HG02571 (cell line): ENCODE measurements around the gene SKP2.
"Not testable (repeated sequence)": the region's sequence is repeated elsewhere in the genome, so short reads cannot be mapped to it uniquely, and the experiment has no call there.

Source experiments
- ATAC-seq: cut with Tn5 transposase; IDR thresholded peaks from one replicate; pipeline ENCODE4 v1.9.1; 2021; ENCODE audit warnings: mild to moderate bottlenecking, moderate library complexity; ENCODE audit not compliant: unreplicated experiment

The SKP2 gene

DNA sequence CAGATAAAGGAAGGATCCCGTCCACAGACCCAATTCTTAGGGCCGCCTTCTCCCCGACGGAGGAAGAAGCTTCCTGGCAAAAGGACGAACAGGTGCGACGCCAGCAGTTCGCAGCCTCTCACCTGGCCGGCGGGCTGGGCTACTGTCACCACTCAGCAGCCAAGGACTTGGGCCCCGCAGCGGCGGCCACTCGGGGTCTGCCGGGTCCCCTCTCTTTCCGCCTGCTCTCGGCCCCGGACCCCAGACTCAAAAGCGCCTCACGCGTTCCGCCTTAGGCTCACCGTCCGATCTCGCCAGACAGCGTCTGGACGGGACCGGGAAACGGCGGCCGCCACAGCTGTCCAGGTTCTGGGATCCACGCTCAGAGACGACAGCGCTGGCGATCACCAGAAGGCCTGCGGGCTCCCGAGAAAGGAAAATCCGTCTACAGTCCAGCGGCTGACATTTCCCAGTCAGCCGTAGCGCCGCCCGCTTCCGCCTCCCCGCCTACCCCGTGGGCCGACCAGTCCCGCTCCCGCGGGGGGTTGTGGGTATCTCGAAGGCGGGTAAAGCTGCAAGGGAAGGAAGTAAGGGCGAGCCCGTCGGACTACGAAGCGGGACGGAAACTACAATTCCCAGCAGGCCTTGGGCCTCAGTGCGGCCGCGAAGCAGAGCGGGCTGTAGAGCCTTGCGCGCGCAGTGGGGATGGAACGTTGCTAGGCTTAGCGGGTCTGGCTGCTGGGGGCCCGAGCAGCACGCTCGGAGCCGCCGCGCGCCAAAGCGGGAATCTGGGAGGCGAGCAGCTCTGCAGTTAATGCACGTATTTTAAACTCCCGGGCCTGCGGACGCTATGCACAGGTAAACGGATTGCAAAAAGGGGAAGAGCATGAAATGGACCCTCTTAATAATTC, at the start of gene SKP2, which contains the start of gene LMBRD2:
SKP2 (plus strand) TSS at position 678 of the 890 bp plus-strand sequence; CDS start at position 830, 152 bp downstream.
LMBRD2 (minus strand) TSS at position 454 of the 890 bp plus-strand sequence. CDS start 8,538 bp downstream, outside the sequence.
- ATAC-seq = peak; percentile 98

- ATAC-seq = no peak
Measured at GRCh38 chr5:36105819-36106218, 46.1 kb upstream of the SKP2 start.

DNA sequence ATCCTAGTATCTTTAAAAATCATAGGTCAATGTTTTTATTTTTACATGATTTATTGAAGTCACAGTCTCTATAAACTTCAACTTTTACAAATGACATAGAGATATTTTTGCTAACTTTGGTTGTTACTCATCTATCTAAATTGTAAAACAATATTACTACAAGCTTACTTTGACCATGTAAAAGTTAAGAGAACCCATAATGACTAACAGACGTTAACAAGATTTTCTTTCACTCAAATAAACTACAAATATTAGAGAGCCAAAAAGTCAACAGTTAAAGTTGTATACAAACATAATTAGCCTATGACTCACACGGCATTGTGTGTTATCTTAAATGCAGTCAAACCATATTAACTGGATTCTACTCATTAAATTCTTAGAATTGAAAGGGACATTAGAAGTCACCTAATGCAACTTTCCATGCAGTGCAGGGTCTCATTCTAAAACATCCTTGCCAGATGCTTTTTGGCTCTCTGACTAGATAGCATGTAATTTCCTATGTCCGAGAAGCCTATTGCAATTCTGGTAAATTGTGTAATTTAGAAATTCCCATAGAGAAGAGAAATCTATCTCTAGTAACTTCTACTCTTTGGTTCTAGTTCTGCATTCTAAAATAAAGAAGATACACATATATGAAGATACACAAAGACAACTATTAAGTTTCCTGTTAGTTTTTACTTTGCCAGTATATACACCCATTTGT, 43.0 kb upstream of the SKP2 start:
- ATAC-seq = no peak

GRCh38 chr5:36111238-36111637, 40.7 kb upstream of the SKP2 start:
- no peak for ATAC-seq

- ATAC-seq = no peak
Measured at GRCh38 chr5:36125868-36126267, 26.0 kb upstream of the SKP2 start.

- ATAC-seq = no peak
Measured at GRCh38 chr5:36128795-36129194, 23.1 kb upstream of the SKP2 start.

DNA sequence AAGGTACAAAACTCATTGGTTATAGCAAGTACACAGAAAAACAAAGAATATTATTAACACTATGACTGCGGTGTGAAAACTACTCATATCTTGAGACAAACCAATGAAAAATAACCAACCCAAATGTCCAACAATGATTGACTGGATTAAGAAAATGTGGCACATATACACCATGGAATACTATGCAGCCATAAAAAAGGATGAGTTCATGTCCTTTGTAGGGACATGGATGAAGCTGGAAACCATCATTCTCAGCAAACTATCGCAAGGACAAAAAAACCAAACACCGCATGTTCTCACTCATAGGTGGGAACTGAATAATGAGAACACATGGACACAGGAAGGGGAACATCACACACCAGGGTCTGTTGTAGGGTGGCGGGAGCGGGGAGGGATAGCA, 22.2 kb upstream of the SKP2 start:
- ATAC-seq = not testable (repeated sequence)

GRCh38 chr5:36133009-36133408, 18.9 kb upstream of the SKP2 start:
- not testable (repeated sequence) for ATAC-seq

DNA sequence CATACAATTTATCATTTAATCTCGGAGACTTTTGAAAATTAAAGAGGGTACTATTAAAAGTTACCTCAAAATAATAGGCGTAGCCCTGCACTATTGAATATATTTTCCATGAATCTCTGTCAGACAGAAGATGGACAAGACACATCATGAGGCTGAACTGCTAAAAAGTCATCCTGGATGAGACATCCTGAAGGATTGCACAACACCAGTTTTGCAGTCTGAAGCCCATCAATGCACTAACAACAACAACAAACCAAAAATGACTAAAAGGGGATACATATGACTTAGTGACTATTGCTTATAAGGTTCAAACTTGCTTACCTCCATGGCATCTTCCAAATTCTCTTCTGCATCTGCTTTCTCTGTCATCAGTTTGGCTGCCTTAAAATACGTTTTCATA, 15.9 kb upstream of the SKP2 start:
- no peak for ATAC-seq

GRCh38 chr5:36136581-36136980, 15.3 kb upstream of the SKP2 start:
- no peak for ATAC-seq

DNA sequence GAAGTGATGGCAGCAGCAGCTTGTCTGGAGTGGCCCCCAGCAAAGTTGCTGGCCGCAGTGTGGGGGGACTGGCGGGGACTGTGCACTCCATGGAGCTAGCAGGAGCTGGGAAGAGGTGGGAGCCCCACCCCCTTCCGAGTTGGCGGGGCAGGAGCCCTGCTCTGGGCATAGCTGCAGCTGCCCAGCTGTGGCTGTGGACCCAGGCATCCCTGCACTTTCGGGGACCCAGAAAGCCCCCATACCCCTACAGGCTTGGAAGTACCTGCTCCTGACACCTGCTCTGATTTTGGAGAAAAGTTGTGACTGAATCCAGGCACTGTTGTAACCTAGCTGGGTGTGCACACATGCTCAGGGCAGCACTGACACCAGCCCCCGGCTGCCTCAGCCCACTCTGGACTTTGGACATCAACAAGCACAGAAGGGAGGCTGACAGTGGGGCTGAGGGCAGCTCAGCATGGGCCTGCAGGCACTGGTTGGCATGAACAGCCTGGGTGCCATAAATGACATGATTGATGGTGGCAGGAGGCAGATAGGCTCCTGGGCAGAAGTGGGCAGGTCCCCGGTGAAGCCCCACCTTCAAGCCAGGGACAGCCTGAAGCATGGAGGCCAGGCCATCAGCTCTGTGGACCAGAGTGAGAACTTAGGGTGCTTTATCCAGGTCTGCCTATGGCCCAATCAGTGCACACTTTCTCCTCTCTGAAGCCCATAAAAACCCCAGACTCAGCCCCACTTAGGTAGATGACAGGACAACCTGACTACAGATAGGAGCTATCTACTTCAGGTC, 12.8 kb upstream of the SKP2 start:
- no peak for ATAC-seq

DNA sequence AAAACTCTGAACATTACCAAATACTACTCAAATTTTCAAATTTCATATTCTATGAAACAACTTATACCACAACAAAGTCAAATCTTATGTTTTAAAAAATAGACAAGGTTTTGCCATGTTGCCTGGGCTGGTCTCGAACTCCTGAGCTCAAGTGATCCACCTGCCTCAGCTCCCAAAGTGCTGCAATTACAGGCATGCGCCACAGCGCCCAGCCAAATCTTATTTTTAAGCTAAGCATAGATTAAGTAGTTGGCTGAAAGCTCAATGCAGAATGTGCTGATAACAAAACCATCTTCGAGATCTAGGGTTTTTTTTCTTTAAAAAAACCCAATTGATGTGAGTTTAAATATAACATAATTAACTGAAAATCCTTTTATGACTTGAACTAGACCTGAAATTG, 6.6 kb upstream of the SKP2 start:
- ATAC-seq = no peak

DNA sequence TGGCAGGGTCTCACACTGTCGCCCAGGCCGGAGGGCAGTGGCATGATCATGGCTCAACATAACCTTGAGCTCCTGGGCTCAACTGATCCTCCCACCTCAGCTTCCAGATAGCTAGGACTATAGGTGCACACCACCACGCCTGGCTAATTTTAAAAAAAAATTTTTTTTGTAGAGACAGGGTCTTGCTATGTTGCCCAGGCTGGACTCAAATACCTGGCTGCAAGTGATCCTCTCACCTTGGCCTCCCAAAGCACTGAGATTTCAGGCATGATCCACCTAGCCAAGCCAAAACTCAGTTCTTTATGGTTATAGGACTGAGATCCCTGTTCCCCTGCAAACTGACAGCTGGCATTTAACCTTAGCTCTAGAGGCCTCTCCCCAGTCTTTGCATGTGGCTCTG, 5.5 kb upstream of the SKP2 start:
- no peak for ATAC-seq

DNA sequence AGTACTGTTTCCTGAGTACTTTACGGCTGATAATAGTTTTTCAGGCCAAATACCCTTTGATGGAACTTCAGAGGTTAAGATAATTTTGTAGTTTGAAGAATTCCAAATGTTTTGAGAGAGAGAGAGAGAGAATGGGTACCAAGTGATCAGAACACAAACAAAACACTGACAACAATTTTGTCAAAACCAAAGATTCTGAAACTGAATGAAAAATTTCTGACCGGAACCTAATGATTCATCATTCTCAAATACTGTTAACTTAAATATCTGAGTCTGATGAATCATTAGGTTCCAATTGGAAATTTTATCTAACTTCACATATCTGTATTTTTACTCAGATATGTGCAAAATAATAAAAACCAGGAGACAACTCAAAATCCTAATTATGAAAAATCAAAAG, 4.2 kb upstream of the SKP2 start:
- no peak for ATAC-seq

DNA sequence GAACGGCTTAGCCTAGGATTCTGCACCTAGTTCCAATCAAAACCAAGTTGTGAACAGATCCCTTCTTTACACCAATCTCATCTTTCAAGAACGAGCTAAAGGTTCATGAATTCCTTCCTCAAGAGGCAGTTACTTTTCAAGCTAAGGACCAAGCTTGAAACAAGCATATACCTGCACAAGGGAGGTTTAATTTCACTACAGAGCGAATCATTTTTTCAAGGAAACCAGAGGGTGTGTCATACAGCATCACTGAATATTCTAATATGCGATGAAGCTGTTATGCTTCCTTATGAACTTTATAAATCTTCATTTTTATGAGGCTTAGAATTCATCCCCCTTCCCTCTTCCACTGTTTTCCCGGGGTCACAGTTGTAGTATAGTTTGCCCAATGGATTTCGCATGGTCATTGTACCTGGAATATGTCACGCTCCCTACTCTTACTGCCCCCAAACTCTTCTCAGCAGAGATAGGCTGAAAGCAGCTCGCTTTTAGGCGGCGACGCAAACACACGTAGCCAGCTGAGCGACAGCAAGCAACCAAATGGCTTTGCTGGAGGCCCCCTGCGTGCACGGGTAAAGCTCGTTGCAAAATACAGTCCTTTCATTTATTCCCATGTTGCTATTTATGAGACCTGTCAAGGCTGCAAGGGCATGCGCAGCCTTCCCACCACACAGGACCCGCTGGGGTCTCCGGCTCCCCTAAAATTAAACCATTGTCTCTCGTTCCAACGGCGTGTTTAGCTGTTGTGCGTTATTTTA, 1.1 kb upstream of the SKP2 start:
- ATAC-seq = peak; percentile 16

DNA sequence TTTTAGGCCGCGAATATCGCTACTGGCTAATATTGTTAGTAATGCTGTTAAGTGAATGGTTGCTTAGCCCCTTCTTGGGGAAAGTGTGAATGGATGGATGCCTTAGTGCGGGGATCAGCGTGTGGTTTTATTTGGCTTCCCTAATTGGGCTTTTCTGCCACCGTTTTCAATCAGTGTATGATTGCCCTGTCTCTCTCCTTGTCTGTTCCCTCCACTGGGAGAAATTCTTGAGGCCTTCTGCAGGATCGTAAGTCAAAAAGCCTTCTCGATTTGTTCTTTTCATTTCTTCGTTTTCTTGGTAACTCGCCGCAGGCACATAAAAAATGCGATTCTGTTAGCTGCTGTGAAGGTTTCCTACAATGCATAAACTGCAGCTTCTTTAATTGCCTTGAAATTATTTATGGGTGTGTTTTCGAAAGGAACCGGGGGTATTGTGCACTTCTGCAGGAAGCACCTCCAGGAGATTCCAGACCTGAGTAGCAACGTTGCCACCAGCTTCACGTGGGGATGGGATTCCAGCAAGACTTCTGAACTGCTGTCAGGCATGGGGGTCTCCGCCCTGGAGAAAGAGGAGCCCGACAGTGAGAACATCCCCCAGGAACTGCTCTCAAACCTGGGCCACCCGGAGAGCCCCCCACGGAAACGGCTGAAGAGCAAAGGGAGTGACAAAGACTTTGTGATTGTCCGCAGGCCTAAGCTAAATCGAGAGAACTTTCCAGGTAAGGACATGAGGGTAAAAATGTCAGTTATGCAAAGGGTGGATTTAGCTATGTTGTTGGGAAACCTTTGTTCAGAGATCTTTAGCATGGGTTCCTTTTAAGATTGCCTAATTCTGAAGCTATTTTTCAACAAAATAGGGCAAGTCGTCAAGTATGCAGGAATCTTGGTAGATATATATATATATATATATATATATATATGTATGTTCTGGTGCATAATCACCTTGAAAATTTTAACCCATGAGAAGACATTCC, 700 bp downstream of the SKP2 start:
- no peak for ATAC-seq

GRCh38 chr5:36153298-36153677, 1.4 kb downstream of the SKP2 start:
- ATAC-seq = no peak

DNA sequence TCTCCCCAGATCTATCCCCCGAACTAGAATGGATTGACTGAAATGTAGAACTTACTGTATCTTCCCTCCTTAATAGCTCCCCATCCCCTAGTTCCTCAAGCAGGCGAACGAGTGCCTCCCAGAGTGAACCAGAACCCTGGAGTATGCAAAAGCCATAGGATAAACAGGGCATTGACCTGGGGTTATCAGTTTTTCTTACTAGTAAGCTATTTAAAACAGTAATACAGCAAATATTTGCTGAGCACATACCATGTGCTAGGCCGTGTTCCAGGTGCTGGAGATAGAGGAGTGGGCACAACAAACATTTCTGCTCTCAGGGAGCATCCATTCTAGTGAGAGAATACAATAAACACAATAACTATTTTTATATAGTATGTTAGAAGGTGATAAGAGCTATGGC, 1.8 kb downstream of the SKP2 start:
- ATAC-seq = no peak

- ATAC-seq = no peak
Measured at GRCh38 chr5:36155291-36155690, 3.4 kb downstream of the SKP2 start.
